ENCODE measurements around the gene FAT2. TPM values are rescaled to one million over a fixed set of nuclear protein-coding genes. Genes with fewer than 3 reads are reported as not detected.

Gene FAT2
- total RNA-seq, 1 donor from 2014 or later: 0.53 TPM

GRCh38 chr5:151597749-151598148 is 6.6 kb upstream of the FAT2 start:
- ATAC-seq (peak; percentile 50 to 67), DNase-seq (peak; percentile 60)
- Histone ChIP-seq H3K27ac (no peak overlapping the region), H3K4me3 (no peak overlapping the region), H3K36me3 (no peaks in the 10 kb centered on the region), H3K4me1 (no peaks in the 10 kb centered on the region), H3K9me3 (no peaks in the 10 kb centered on the region), H3K27me3 (ENCODE audit: low read depth) (no peaks in the 10 kb centered on the region)
- no peak for TF ChIP-seq CTCF (IDR thresholded peaks at IDR 0.05)
- intact Hi-C loops (cut with DNase I): no loop called here

DNA sequence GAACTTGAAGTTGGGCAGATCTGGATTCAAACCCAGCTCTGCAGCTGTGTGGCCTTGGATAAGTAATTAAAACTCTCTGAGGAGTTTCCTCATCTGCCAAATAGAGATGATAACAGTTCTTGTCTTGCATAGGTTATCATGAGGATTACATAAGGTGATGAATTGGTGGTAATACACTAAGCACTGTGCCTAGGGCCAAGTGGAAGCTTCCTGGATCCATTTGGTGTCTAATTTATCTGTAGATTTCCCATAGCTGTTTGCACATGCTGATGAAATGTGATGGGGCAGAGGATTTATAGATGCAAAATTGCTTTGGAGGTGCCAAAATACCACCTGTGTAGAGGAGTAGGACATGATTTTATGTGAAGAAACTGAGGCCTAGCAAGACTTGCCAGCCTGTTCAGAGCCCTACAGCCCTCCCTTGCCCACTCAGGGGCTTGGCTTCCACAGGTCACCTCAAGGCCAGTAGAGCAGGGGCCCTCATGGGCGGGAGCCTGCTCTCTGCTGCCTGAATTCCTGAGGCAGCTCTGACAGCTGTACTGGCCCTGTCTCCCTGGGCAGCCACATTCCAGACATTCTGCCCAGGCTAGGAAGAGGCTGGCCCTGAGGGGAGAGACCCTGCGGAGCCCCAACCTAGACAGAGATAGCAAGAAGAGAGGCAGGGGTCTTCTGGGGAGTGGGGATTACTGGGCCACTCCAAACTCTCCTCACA is 5.9 kb upstream of the FAT2 start:
- ATAC-seq: peak; percentile 31 to 59
- Histone ChIP-seq H3K4me1 (no peaks in the 10 kb centered on the region), H3K27me3 (ENCODE audit: low read depth) (no peaks in the 10 kb centered on the region), H3K36me3 (no peaks in the 10 kb centered on the region), H3K4me3 (no peak overlapping the region), H3K9me3 (no peaks in the 10 kb centered on the region), H3K27ac (no peak overlapping the region)
- intact Hi-C loops (cut with DNase I): no loop called here
- TF ChIP-seq CTCF (IDR thresholded peaks at IDR 0.05): no peak
- DNase-seq: no peak

DNA sequence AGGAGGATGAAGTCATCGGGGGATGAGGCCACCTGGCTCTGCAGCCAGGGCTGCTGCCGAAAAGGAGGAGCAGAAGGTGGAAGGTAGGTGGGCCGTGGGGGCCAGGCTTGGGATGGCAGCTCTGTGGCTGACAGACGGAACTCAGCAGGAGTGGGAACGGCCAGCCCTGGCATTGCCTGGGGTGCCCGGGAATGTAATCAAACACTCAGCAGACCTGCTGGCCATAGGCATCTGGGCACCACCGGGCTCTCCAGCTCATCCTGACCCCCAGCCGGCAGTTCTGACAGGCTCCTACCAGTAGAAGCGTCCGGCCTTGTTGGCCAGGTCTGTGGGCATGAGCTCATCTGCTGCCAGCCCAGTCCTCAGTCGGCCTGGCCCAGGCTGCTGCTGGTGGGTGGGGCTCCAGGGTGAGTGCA is 4.3 kb upstream of the FAT2 start:
- intact Hi-C loops (cut with DNase I): no loop called here
- H3K4me1 ChIP-seq: no peaks in the 10 kb centered on the region
- no peaks in the 10 kb centered on the region for H3K9me3 ChIP-seq
- no peak for TF ChIP-seq CTCF (IDR thresholded peaks at IDR 0.05)
- no peak overlapping the region for H3K4me3 ChIP-seq
- no peaks in the 10 kb centered on the region for H3K27me3 ChIP-seq (ENCODE audit: low read depth)
- no peak for ATAC-seq
- no peak for DNase-seq
- no peak overlapping the region for H3K27ac ChIP-seq
- no peaks in the 10 kb centered on the region for H3K36me3 ChIP-seq

DNA sequence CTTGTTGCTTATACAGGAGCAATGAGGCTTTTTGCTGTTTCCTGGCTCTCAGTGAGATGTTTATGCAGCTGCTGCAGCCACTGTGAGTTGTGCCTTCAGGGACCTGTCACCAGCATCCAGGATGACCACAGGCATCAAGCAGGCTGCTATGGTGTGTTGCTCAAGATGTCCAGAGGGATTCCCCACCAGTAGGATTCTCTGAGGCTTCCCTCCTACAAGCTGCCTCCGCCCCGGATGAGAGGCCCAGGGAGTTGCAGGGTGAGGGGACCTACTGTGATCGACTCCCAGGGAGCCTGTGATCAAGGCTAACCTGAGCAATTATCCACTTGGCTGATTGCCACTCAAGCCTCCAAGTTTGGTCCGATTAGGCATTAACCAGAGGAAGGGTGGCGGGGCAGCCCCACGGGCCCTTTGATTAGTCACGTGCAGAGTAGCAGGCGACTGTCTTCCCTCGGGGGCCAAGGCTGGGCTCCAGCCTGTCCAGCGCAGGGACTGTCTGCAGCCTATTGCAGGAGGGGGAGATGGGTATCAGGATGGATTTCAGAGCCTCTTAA is 1.8 kb upstream of the FAT2 start:
- intact Hi-C loops (cut with DNase I): no loop called here
- DNase-seq (no peak), ATAC-seq (no peak)
- H3K36me3 ChIP-seq: no peaks in the 10 kb centered on the region
- H3K27me3 ChIP-seq (ENCODE audit: low read depth): no peaks in the 10 kb centered on the region
- no peaks in the 10 kb centered on the region for H3K9me3 ChIP-seq
- no peaks in the 10 kb centered on the region for H3K4me1 ChIP-seq
- no peak overlapping the region for H3K4me3 ChIP-seq
- no peak for TF ChIP-seq CTCF (IDR thresholded peaks at IDR 0.05)
- no peak overlapping the region for H3K27ac ChIP-seq

DNA sequence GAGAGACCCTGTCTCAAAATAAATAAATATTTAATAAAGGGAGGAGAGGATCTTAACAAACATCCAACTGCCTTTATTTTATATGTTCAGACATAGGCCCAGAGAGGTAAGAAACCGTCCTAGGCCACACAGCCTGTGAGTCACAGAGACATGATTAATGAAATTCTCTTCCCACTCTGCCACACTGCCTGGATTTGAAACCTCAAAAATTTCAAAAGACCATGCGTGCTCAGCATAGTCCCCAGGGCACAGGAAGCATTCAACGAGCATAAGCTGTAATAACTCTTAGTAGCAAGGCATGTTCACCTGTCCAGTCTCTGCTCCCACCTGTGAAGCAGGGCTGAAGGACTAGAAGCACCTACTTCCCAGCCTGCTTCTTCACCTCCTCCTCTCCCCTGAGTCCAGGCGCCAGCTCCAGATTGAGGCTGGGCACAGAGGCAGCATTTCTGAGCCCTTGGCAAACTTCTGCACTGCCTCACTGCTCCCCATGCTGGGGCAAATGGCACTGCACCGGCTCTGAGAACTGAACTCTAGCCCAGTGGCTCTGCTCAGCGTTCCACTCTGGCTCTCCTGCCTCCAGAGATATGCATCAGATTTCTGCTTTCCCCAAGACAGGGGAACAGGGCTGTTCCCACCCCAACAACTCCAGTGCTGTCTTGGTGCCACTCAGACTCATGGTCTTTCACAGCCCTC is 1.1 kb downstream of the FAT2 start:
- ATAC-seq (peak in 1 of 2 donors; percentile 22), DNase-seq (no peak)
- TF ChIP-seq CTCF (IDR thresholded peaks at IDR 0.05): no peak
- Histone ChIP-seq H3K36me3 (no peaks in the 10 kb centered on the region), H3K4me1 (no peaks in the 10 kb centered on the region), H3K9me3 (no peaks in the 10 kb centered on the region), H3K27ac (no peak overlapping the region), H3K27me3 (ENCODE audit: low read depth) (no peaks in the 10 kb centered on the region), H3K4me3 (no peak overlapping the region)
- intact Hi-C loops (cut with DNase I): no loop called here
